Measurements from ENCODE around the gene DLK1.

Gene DLK1

GRCh38 chr14:100738704-100739131 is 12.0 kb downstream of the DLK1 start:
- no peak for TF ChIP-seq CTCF (IDR thresholded peaks at IDR 0.05; ENCODE audit: low read depth, low read length)
- H3K4me3 ChIP-seq (ENCODE audit: low read depth, low read length) = no peak overlapping the region

GRCh38 chr14:100739306-100739705 is 12.6 kb downstream of the DLK1 start:
- no peak overlapping the region for H3K4me3 ChIP-seq (ENCODE audit: low read depth, low read length)
- TF ChIP-seq CTCF (IDR thresholded peaks at IDR 0.05; ENCODE audit: low read depth, low read length) = no peak

GRCh38 chr14:100740196-100740825 is 13.6 kb downstream of the DLK1 start:
- TF ChIP-seq CTCF (IDR thresholded peaks at IDR 0.05; ENCODE audit: low read depth, low read length) = no peak
- H3K4me3 ChIP-seq (ENCODE audit: low read depth, low read length) = no peak overlapping the region

GRCh38 chr14:100740929-100741328 is 14.2 kb downstream of the DLK1 start:
- no peak overlapping the region for H3K4me3 ChIP-seq (ENCODE audit: low read depth, low read length)
- no peak for TF ChIP-seq CTCF (IDR thresholded peaks at IDR 0.05; ENCODE audit: low read depth, low read length)

- TF ChIP-seq CTCF (IDR thresholded peaks at IDR 0.05; ENCODE audit: low read depth, low read length) = no peak
- no peak overlapping the region for H3K4me3 ChIP-seq (ENCODE audit: low read depth, low read length)
Measured at GRCh38 chr14:100741966-100742365, 15.3 kb downstream of the DLK1 start.

- no peak overlapping the region for H3K4me3 ChIP-seq (ENCODE audit: low read depth, low read length)
- TF ChIP-seq CTCF (IDR thresholded peaks at IDR 0.05; ENCODE audit: low read depth, low read length) = no peak
Measured at GRCh38 chr14:100746326-100746725, 19.6 kb downstream of the DLK1 start.

- no peak overlapping the region for H3K4me3 ChIP-seq (ENCODE audit: low read depth, low read length)
Measured at GRCh38 chr14:100747021-100747586, 20.4 kb downstream of the DLK1 start.

More at GRCh38 chr14:100747021-100747586, 20.4 kb downstream of the DLK1 start:
- TF ChIP-seq CTCF (IDR thresholded peaks at IDR 0.05; ENCODE audit: low read depth, low read length) = no peak

Data from WI38 (cell line).